A673 (cell line): ENCODE data around the gene INTS1. TPM values are rescaled to one million over a fixed set of nuclear protein-coding genes. Genes with fewer than 3 reads are reported as not detected.

Source experiments
- BruUV-seq: library from RNA; stranded (reverse); fragments of 400-500 nt; replicated peaks from 2 replicates; lab custom pipeline; 2021; lab: Mats Ljungman, UMichigan
- CTCF ChIA-PET: fragments of 300-600 bp; sonication (Branson Sonifier 250); formaldehyde crosslinking; loops from one replicate; lab custom pipeline; 2022; ENCODE audit warnings: antibody characterized with exemption; lab: Charles Lee
- POLR2A ChIA-PET: fragments of 300-600 bp; sonication (Branson Sonifier 250); formaldehyde crosslinking; loops from one replicate; lab custom pipeline; 2022; ENCODE audit warnings: antibody characterized with exemption; ENCODE audit not compliant: low non-redundant PET; lab: Charles Lee
- DNase-seq: peaks from one replicate; pipeline ENCODE4 v3.0.0-alpha.2; 2015; ENCODE audit warnings: low spot score
- H3K27ac ChIP-seq: fragments of 200-600 bp; sonication (generic); 2 replicates; pipeline ENCODE4 v1.5.1; 2016; ENCODE audit warnings: mixed run types, low read depth, mild to moderate bottlenecking, mixed read lengths, antibody characterized with exemption, low read length; ENCODE audit not compliant: poor library complexity, severe bottlenecking
- H3K27me3 ChIP-seq: fragments of 200-600 bp; sonication (generic); replicated peaks from 2 replicates; pipeline ENCODE4 v1.6.1; 2017; ENCODE audit warnings: mixed run types, low read depth, mild to moderate bottlenecking, mixed read lengths, antibody characterized with exemption, low read length; ENCODE audit not compliant: insufficient read depth, poor library complexity
- H3K36me3 ChIP-seq: fragments of 200-600 bp; sonication (generic); 2 replicates; pipeline ENCODE4 v1.6.1; 2016; ENCODE audit warnings: mixed run types, mild to moderate bottlenecking, mixed read lengths, antibody characterized with exemption, low read length; ENCODE audit not compliant: insufficient read depth, poor library complexity, severe bottlenecking
- H3K4me1 ChIP-seq: fragments of 200-600 bp; sonication (generic); 2 replicates; pipeline ENCODE4 v1.6.1; 2017; ENCODE audit warnings: mixed run types, mild to moderate bottlenecking, mixed read lengths, antibody characterized with exemption, low read length; ENCODE audit not compliant: insufficient read depth, poor library complexity, severe bottlenecking
- H3K4me3 ChIP-seq: fragments of 200-600 bp; sonication (generic); 2 replicates; pipeline ENCODE4 v1.5.1; 2016; ENCODE audit warnings: low read depth, mixed run types, mild to moderate bottlenecking, mixed read lengths, low read length; ENCODE audit not compliant: poor library complexity, severe bottlenecking
- H3K9me3 ChIP-seq: fragments of 200-600 bp; sonication (generic); 2 replicates; pipeline ENCODE4 v1.6.1; 2016; ENCODE audit warnings: mixed run types, low read depth, mild to moderate bottlenecking, mixed read lengths, antibody characterized with exemption, low read length; ENCODE audit not compliant: poor library complexity, severe bottlenecking
- EZH2 ChIP-seq: fragments of 200-600 bp; sonication (generic); IDR thresholded peaks from 2 replicates; pipeline ENCODE4 v1.6.1; 2017; ENCODE audit warnings: borderline replicate concordance, low read depth, mild to moderate bottlenecking, mixed read lengths, antibody characterized with exemption, low read length; ENCODE audit not compliant: poor library complexity, severe bottlenecking
- intact Hi-C: fragments of 100-400 bp; cut with micrococcal nuclease; formaldehyde crosslinking; loops from one replicate; pipeline ENCODE4 v1.10.0; 2022; ENCODE audit not compliant: unreplicated experiment
- total RNA-seq: library from RNA; stranded (reverse); gene quantifications from 2 replicates; pipeline ENCODE4 v1.2.3, GENCODE V29; 2021
- TF ChIP-seq, protein P1 (sequence below): fragments of 300-800, 200-600 bp; sonication (generic); conservative IDR thresholded peaks from 2 replicates; pipeline ENCODE4 v1.5.1; 2017; ENCODE audit warnings: low read depth, mild to moderate bottlenecking, antibody characterized with exemption, low read length, moderate library complexity, mixed read lengths

The INTS1 gene
- total RNA-seq, 1 experiment from 2014 or later: 129 TPM

DNA sequence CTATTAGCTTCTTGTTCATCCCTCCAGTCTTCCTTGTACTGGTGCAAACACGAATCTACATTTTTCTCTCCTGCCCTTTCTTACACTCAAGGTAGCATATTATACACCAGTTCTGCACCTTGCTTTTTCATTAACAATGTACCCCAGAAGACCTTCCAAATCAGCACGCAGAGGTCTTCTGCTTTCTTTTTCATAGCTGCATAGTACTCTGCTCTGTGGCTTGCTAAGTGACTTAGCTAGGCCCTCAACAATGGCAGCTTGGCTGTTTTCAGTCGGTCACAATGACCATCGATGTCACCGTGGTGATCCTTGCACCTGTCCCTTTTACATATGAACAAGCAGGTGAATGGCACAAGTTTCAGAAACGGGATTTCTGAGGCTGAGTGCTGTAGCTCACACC lies 21.2 kb upstream of the INTS1 start:
- intact Hi-C loops: no loop called here
- Histone ChIP-seq H3K9me3 (no peaks in the 10 kb centered on the region), H3K36me3 (no peaks in the 10 kb centered on the region), H3K4me1 (peaks cover 10% of the 10 kb centered on the region), H3K4me3 (no peak overlapping the region), H3K27ac (no peak overlapping the region), H3K27me3 (no peaks in the 10 kb centered on the region)
- DNase-seq: no peak
- ChIA-PET POLR2A (no interaction called here), CTCF (no interaction called here)
- no TSS peak for BruUV-seq
- TF ChIP-seq, protein P1, sequence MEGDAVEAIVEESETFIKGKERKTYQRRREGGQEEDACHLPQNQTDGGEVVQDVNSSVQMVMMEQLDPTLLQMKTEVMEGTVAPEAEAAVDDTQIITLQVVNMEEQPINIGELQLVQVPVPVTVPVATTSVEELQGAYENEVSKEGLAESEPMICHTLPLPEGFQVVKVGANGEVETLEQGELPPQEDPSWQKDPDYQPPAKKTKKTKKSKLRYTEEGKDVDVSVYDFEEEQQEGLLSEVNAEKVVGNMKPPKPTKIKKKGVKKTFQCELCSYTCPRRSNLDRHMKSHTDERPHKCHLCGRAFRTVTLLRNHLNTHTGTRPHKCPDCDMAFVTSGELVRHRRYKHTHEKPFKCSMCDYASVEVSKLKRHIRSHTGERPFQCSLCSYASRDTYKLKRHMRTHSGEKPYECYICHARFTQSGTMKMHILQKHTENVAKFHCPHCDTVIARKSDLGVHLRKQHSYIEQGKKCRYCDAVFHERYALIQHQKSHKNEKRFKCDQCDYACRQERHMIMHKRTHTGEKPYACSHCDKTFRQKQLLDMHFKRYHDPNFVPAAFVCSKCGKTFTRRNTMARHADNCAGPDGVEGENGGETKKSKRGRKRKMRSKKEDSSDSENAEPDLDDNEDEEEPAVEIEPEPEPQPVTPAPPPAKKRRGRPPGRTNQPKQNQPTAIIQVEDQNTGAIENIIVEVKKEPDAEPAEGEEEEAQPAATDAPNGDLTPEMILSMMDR: no peak
- no peak for TF ChIP-seq EZH2

DNA sequence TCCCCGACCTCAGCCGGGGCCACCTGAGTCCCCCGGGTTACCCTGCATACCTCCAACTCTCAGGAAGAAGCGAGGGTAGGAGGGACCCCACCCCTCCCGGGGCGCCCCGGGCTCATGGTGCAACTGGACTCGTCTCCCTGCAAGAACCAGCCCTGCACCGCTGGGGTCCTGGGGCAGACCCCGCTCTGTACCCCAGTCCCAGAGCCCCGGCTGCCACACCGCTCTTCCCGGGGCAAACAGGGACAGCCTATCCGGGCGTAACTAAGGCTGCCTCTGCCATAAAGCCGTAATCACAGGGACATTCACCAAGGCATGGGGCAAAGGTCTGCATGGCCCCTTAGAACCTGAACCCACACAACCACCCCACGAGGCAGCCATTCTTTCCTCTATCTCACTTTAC lies 19.7 kb upstream of the INTS1 start:
- Histone ChIP-seq H3K36me3 (no peaks in the 10 kb centered on the region), H3K4me1 (peaks cover 4% of the 10 kb centered on the region), H3K9me3 (no peaks in the 10 kb centered on the region), H3K4me3 (no peak overlapping the region), H3K27ac (no peak overlapping the region), H3K27me3 (no peaks in the 10 kb centered on the region)
- no peak for DNase-seq
- TF ChIP-seq EZH2: no peak
- ChIA-PET CTCF (no interaction called here), POLR2A (no interaction called here)
- BruUV-seq: no TSS peak
- intact Hi-C loops: no loop called here

DNA sequence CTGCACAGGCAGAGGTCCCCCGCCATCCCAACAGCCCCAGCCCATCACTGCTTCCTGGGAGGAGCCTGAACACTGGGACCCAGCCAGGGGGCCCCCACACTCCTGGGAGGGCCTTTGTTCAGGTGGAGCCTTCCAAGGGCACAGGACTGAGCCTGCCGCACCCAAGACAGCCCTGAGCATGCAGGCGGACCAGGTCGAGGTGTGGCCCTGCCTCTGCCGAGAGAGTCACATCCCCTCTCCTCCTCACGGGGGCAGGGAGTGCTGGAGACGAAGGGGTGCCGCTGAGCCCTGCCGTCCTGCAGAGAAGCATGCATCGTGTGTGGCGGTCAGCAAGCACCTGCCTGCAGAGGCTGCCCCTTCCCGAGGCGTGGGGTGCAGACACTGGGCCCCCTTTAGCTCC lies 19.0 kb upstream of the INTS1 start:
- intact Hi-C loops: no loop called here
- BruUV-seq: no TSS peak

DNA sequence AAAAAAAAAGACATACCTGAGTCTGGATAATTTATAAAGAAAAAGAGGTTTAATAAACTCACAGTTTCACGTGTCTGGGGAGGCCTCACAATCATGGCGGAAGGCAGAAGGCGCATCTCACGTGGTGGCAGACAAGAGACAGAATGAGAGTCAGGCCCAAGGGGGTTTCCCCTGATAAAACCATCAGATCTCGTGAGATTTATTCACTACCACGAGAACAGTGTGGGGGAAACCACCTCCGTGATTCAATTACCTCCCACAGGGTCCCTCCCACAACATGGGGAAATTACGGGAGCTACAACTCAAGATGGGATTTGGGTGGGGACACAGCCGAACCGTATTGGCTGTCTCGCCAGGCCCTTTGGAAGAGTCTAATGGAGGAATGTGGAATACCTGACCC lies 17.3 kb upstream of the INTS1 start:
- Histone ChIP-seq H3K36me3 (no peaks in the 10 kb centered on the region), H3K4me3 (no peak overlapping the region), H3K9me3 (no peaks in the 10 kb centered on the region), H3K4me1 (peaks cover 4% of the 10 kb centered on the region), H3K27ac (no peak overlapping the region), H3K27me3 (no peaks in the 10 kb centered on the region)
- POLR2A ChIA-PET: no interaction called here
- DNase-seq: no peak
- no TSS peak for BruUV-seq
- TF ChIP-seq, protein P1: no peak
- TF ChIP-seq EZH2: no peak
- intact Hi-C loops: no loop called here
- CTCF ChIA-PET: no interaction called here

More for the DNA sequence above, 19.0 kb upstream of the INTS1 start:
- Histone ChIP-seq H3K27me3 (no peaks in the 10 kb centered on the region), H3K9me3 (no peaks in the 10 kb centered on the region), H3K27ac (no peak overlapping the region), H3K4me3 (no peak overlapping the region), H3K36me3 (no peaks in the 10 kb centered on the region), H3K4me1 (peaks cover 4% of the 10 kb centered on the region)
- CTCF ChIA-PET: no interaction called here
- TF ChIP-seq, protein P1: no peak
- DNase-seq: no peak
- POLR2A ChIA-PET: no interaction called here
